Measurements from ENCODE around the gene DPF3. TPM values are rescaled to one million over a fixed set of nuclear protein-coding genes. Genes with fewer than 3 reads are reported as not detected.

The DPF3 gene
- total RNA-seq, 2 experiments from 2014 or later: 3.8 to 4.1 TPM

DNA sequence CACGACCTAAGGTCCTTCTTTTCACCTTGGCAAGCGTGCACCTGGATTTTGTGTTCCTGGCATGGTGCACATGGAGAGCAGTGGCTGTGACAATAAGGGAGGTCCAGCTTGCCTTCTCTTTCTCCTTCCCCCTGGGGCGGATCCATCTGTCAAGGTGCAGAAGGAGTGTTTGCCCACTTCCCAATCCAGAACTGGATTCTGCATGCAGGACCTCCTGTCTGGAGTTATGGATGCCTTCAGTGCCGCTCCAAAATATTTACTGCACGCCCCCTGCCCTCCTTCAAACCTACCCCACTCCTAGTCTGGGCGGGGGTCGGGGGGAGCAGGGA, 192.7 kb downstream of the DPF3 start:
- Mint-ChIP-seq H3K9me3 (no peaks in the 10 kb centered on the region), H3K27me3 (peaks cover 2% of the 10 kb centered on the region)
- POLR2A ChIA-PET: no interaction called here

DNA sequence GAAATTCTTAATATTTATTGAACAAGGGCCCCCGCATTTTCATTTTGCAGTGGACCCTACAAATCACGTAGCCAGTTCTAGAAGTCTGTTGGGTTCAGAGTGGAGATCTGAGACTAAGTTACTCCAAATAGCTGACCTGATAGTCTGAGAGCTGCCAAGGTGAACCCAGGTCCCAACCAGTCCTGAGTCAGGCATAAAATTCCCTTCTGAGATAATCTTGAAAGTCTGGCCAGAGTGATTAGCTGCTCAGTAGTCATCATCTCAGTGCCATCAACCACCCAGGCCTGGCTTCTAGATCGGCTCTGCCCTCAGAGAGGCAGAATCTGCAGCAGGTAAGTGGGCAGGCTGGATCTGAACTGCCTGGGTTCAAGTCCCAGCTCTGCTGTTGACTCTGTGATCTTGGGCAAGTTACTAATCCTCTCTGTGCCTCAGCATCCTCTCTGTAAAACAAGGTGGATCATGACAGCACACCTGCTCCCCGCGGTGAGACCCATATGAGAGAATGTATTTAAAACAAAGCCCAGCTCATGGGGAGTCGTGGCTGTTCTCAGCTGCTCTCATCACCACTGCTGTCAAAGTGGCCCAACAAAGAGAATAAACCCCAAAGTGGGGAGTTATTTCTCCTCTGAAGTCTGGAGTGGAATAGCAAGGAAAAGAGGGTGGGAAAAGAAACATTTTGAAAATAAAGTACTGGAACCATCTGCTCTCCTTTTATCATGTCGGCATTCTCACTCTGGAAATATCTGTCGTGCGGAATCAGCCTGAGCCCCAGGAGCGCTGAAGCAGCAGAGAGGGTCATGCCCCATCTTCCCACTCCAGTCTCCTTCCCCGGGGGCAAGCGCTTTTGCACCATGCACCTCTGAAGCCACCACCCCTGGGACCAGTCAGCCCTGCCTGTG, 193.3 kb downstream of the DPF3 start:
- POLR2A ChIA-PET: no interaction called here
- Mint-ChIP-seq H3K4me3 (no peak overlapping the region), H3K4me1 (peaks cover 14% of the 10 kb centered on the region), H3K9me3 (no peaks in the 10 kb centered on the region), H3K27ac (no peak overlapping the region), H3K36me3 (peaks cover 10% of the 10 kb centered on the region), H3K27me3 (peaks cover 2% of the 10 kb centered on the region)
- ATAC-seq (ENCODE audit: low read depth): no peak
- DNase-seq: no peak

More for the DNA sequence above, 192.7 kb downstream of the DPF3 start:
- Mint-ChIP-seq H3K4me3 (no peak overlapping the region), H3K4me1 (peaks cover 18% of the 10 kb centered on the region), H3K27ac (no peak overlapping the region), H3K36me3 (peaks cover 10% of the 10 kb centered on the region)
- ATAC-seq (ENCODE audit: low read depth) (no peak), DNase-seq (no peak)

DNA sequence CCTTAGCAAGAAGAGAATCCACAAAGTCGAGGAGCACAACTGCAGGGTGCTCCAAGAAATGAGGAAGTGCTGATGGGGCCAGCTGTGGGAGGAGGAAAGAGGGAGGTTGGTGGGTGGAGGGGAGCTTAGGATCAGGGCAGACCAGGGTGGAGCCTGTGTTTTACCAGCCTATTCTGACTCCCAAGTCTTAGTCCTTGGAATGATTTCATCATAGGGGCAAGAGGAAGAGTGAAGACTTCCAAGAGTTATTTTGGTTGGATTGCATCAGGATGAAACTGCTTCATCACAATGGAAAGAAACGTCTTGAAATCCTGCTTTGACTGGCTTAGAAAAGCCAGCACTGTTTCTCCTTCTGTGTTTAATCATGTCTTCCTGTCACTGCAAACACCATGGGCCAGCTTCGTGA, 194.0 kb downstream of the DPF3 start:
- Mint-ChIP-seq H3K27me3 (peaks cover 2% of the 10 kb centered on the region), H3K4me1 (peaks cover 8% of the 10 kb centered on the region), H3K4me3 (no peak overlapping the region), H3K9me3 (no peaks in the 10 kb centered on the region), H3K27ac (no peak overlapping the region), H3K36me3 (peaks cover 10% of the 10 kb centered on the region)
- POLR2A ChIA-PET: no interaction called here
- ATAC-seq (ENCODE audit: low read depth) (no peak), DNase-seq (no peak)

DNA sequence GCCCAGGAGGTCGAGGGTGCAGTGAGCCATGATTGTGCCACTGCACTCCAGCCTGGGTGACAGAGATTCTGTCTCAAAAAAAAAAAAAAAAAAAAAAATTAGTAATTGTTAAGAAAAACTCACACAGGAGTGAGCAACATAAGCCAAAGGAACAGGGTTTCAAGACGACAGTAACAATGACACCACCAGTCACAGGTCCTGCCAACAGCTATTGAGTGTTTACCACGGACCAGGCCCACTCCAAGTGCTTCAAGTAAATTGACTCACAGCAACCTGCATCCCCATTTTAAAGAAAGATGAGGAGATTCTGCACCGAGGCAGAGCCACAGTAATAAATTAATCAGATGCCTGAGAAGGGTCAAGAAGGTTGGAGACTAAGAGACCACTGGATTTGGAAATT, 194.5 kb downstream of the DPF3 start:
- Mint-ChIP-seq H3K9me3 (no peaks in the 10 kb centered on the region), H3K27ac (no peak overlapping the region), H3K4me1 (peaks cover 3% of the 10 kb centered on the region), H3K27me3 (peaks cover 2% of the 10 kb centered on the region), H3K4me3 (no peak overlapping the region), H3K36me3 (peaks cover 10% of the 10 kb centered on the region)
- ATAC-seq (ENCODE audit: low read depth): no peak
- POLR2A ChIA-PET: no interaction called here
- DNase-seq: no peak

DNA sequence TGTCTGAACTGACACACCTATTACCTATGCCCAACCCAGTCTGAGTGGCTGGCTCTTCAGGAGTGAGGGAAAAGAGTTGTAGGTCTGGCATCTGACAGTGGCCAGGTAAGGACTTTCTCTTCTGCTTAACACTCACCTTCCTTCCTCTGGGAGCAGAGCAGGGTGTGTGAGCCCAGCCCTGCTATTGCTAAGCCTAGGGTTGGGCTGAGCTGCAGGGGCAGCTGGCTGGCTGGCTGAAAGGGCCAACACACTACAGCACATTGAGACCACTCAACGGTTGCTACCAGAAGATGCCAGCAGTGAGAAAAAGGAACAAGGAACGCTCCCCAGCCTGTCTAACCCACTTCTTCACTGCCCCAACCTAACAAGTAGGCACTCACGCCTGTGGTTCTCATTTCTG, 201.2 kb downstream of the DPF3 start:
- POLR2A ChIA-PET: no interaction called here
- H3K4me1 Mint-ChIP-seq: no peaks in the 10 kb centered on the region

DNA sequence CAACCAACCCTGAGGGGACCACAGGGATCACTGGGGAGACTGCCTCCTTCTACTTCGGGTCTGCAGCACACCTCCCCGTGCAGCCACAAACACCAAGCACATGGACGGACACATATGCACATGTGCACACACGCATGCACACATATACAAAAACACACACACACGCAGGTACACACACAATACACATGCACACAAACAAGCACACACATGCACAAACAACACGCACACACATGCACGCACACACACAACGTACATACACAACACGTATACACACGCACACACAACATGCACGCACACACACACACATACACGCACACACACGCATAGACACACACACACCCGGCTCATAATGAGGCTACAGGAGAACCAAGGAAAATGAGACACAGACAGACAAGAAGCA, 203.6 kb downstream of the DPF3 start:
- Mint-ChIP-seq H3K36me3 (peaks cover 23% of the 10 kb centered on the region), H3K4me1 (peaks cover 2% of the 10 kb centered on the region), H3K4me3 (no peak overlapping the region), H3K9me3 (no peaks in the 10 kb centered on the region), H3K27ac (no peak overlapping the region), H3K27me3 (no peaks in the 10 kb centered on the region)
- no peak for ATAC-seq (ENCODE audit: low read depth)
- DNase-seq: no peak
- POLR2A ChIA-PET: no interaction called here

More for the DNA sequence above, 201.2 kb downstream of the DPF3 start:
- no peak overlapping the region for H3K27ac Mint-ChIP-seq
- DNase-seq (no peak), ATAC-seq (ENCODE audit: low read depth) (no peak)
- H3K9me3 Mint-ChIP-seq: no peaks in the 10 kb centered on the region
- no peaks in the 10 kb centered on the region for H3K27me3 Mint-ChIP-seq
- no peak overlapping the region for H3K4me3 Mint-ChIP-seq
- H3K36me3 Mint-ChIP-seq: peaks cover 25% of the 10 kb centered on the region

DNA sequence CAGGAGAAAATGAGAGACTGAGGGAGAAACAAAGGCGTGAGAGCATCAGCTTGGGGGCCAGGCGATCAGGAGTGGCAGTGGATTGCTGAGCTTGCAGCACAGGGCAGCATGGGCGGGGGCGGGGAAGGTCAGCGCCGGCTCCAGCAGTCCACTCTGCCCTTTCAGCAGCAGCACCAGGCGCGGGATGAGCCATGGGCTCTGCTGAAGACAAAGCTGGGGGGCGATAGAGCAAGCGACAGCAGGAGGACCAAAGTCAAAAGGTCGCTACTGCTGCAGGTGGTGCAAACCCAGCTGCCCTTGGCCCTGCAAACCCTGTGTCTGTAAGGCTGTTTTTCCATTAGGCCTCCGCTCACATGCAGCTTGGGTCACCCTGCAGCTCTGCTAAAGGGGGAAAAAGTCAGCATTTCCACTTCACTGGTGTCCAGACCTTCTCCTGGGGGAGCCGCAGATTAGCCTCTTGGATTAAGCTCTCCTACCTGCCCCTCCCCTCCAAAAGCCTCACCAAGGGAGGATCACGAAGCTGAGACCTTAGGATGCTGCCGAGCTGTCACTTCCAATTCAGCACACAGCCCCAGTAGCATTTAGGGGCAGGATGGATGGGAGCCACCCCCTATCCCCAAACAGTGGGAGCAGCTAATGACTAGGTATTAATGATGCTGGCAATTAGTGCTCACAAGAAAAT, 204.8 kb downstream of the DPF3 start:
- Mint-ChIP-seq H3K4me1 (peaks cover 2% of the 10 kb centered on the region), H3K9me3 (no peaks in the 10 kb centered on the region), H3K27ac (no peak overlapping the region), H3K36me3 (peaks cover 33% of the 10 kb centered on the region), H3K4me3 (no peak overlapping the region), H3K27me3 (no peaks in the 10 kb centered on the region)
- no peak for ATAC-seq (ENCODE audit: low read depth)
- POLR2A ChIA-PET: no interaction called here
- DNase-seq: no peak

DNA sequence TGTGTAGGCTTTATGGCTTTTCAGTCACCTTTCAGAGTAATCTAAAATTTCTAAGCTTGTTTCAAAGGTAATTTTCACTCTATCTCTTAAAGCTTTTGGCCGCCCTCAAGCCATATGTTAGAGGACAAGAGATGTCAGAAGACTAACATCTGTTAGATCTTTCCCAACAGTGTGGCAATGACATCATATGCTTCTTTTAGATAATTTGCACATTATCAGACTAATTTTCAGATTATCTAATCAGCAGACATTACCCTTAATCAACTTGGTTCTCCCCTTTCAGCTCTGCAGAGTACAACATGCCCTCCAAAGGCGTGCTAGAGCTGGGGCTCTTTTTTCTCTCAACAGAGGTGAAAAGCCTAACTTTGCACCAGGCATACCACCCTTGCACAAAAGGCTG, 207.1 kb downstream of the DPF3 start:
- DNase-seq (no peak), ATAC-seq (ENCODE audit: low read depth) (no peak)

DNA sequence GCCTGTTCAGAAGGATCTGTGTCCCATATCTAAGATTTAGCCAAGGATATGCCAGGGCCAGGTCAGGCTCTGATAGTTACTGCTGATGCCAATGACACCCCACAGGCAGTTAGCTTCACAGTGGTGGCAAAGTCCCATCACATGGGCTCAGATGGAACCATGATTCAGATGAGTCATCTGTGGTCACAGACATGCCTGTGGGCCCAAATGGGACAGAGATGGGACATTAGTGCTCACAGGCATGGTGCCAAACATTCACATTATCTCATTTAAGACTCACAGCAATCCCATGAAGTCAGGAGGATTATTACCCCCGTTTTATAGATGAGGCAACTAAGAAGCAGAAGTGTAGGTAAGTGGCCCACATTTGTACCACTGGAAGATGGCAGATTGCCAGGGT, 207.8 kb downstream of the DPF3 start:
- Mint-ChIP-seq H3K27ac (no peak overlapping the region), H3K4me1 (peaks cover 2% of the 10 kb centered on the region)

More for the DNA sequence above, 207.1 kb downstream of the DPF3 start:
- Mint-ChIP-seq H3K27me3 (no peaks in the 10 kb centered on the region), H3K4me1 (peaks cover 2% of the 10 kb centered on the region), H3K9me3 (no peaks in the 10 kb centered on the region), H3K36me3 (peaks cover 29% of the 10 kb centered on the region), H3K27ac (no peak overlapping the region), H3K4me3 (no peak overlapping the region)
- POLR2A ChIA-PET: no interaction called here

DNA sequence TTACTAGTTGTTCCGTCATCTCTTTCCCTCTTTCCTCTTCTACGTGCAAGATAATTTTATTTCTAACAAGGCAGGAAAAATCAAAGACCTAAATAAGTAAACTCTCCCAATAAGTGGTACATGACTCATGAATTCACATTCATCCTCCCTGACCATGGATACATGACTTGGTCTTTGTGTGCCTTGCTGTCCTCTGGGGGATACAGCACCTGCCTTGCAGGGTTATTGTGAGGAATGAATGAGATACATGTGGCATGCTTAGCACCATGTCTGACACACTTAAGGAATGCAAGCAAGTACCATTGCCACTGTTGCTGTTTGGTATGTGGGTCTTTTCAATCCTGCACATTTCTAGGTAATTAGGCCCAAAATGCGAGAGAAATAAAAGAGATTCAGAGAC, 208.4 kb downstream of the DPF3 start:
- Mint-ChIP-seq H3K27me3 (no peaks in the 10 kb centered on the region), H3K4me3 (no peak overlapping the region), H3K9me3 (no peaks in the 10 kb centered on the region), H3K36me3 (peaks cover 22% of the 10 kb centered on the region), H3K27ac (no peak overlapping the region), H3K4me1 (peaks cover 2% of the 10 kb centered on the region)
- POLR2A ChIA-PET: no interaction called here
- ATAC-seq (ENCODE audit: low read depth) (no peak), DNase-seq (no peak)

More for the DNA sequence above, 207.8 kb downstream of the DPF3 start:
- H3K36me3 Mint-ChIP-seq: peaks cover 24% of the 10 kb centered on the region
- no peak for ATAC-seq (ENCODE audit: low read depth)
- H3K9me3 Mint-ChIP-seq: no peaks in the 10 kb centered on the region
- no peaks in the 10 kb centered on the region for H3K27me3 Mint-ChIP-seq
- H3K4me3 Mint-ChIP-seq: no peak overlapping the region
- no peak for DNase-seq
- POLR2A ChIA-PET: no interaction called here

DNA sequence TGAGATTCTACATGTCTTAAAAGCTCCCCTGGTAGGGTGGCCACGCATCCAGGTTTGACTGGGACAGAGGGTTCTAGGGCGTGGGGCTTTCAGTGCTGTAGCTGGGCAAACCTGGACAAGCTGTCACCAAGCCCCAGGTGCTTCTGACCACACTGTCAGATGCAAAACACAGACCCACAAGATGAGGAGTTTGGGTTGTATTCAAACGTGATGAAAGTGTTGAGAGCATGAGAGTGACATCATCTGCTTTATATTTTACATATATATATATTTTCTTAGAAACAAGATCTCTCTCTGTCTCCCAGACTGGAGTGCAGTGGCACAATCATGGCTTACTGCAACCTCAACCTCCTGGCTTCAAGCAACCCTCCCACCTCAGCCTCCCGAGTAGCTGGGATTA, 210.1 kb downstream of the DPF3 start:
- Mint-ChIP-seq H3K27ac (no peak overlapping the region), H3K9me3 (no peaks in the 10 kb centered on the region), H3K4me1 (peaks cover 2% of the 10 kb centered on the region), H3K36me3 (peaks cover 21% of the 10 kb centered on the region), H3K27me3 (no peaks in the 10 kb centered on the region), H3K4me3 (no peak overlapping the region)
- ATAC-seq (ENCODE audit: low read depth) (no peak), DNase-seq (no peak)
- POLR2A ChIA-PET: no interaction called here

DNA sequence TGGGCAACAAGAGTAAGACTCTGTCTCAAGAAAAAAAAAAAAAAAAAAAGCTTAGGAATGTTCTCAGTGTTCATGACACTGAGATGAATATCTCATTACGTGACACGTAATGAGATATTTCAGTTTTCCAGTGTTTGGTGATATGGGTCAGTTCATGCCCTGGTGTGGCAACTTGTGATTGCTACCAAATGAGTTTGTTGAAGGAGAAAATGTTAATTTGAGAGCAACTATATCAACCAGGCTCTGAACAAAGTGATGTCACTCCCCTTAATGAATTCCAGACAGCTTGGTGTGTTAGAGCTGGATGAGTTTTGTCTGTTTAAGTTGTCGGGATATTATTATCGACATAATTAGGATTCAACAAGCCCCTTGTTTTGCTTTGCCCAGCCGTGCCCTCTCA, 211.7 kb downstream of the DPF3 start:
- peaks cover 2% of the 10 kb centered on the region for H3K4me1 Mint-ChIP-seq
- peaks cover 19% of the 10 kb centered on the region for H3K36me3 Mint-ChIP-seq
- H3K27me3 Mint-ChIP-seq: no peaks in the 10 kb centered on the region
- ATAC-seq (ENCODE audit: low read depth): no peak
- no peak overlapping the region for H3K27ac Mint-ChIP-seq
- DNase-seq: no peak
- POLR2A ChIA-PET: no interaction called here
- H3K4me3 Mint-ChIP-seq: no peak overlapping the region
- no peaks in the 10 kb centered on the region for H3K9me3 Mint-ChIP-seq

DNA sequence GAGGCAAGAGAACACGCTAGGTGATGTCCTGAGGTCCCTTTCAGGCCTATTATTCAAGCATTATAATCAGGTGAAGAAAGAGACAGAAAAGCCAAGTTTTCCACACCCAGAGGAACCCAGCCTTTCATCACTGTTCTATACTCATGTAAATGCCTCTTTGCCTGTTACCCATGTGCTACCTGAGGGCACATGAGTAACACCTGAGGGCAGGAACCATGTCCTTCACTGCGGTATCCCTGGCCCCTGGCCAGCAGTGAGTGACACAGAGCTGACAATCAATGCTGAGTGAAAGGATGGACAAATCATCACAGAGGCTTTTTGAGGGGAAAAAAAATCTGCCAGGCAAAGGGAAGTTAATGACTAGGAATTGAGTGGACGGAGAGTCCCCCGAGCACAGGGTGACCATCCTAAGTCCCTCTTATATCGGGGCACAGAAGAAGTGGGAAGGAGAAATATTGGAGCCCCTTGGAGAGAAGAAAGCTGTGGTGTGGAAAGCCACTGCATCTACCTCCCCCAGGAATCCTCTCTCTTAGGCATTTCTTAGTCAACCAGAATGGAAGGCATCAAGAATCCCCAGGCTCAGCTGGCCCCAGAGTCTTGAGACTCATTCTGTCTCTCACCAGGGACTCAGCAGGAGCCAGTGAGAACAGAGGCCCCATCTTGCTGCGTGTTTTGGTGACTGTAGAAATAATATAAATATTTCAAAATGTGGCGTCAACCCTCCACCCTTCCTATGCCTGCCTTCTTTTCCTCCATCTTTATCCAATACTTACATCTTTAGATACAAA, 212.9 kb downstream of the DPF3 start:
- peaks cover under 1% of the 10 kb centered on the region for H3K4me1 Mint-ChIP-seq
- ATAC-seq (ENCODE audit: low read depth) (no peak), DNase-seq (no peak)
- POLR2A ChIA-PET: no interaction called here
- no peak overlapping the region for H3K27ac Mint-ChIP-seq
- H3K4me3 Mint-ChIP-seq: no peak overlapping the region
- peaks cover 25% of the 10 kb centered on the region for H3K36me3 Mint-ChIP-seq
- no peaks in the 10 kb centered on the region for H3K27me3 Mint-ChIP-seq
- peaks cover 4% of the 10 kb centered on the region for H3K9me3 Mint-ChIP-seq

Measured in activated naive CD8-positive, alpha-beta T cell treated with anti-CD3 and anti-CD28 coated beads, Interleukin-2, amount 10 ng/mL, durations not matched to agents 7 days and 5 days (primary cell).